K562 (cell line): ENCODE measurements around the gene MT1E. TPM values are rescaled to one million over a fixed set of nuclear protein-coding genes. Genes with fewer than 3 reads are reported as not detected.

ENCODE experiments used
- ATAC-seq: fragments of 200-7000 bp; cut with Tn5 transposase; 3 replicates; pipeline ENCODE4 v1.9.1; 2020; ENCODE audit warnings: moderate library complexity
- BruUV-seq: library from RNA; stranded (reverse); fragments of 400-500 nt; replicated peaks from 2 replicates; lab custom pipeline; 2021; lab: Mats Ljungman, UMichigan
- CTCF ChIA-PET: fragments of 300-600 bp; formaldehyde crosslinking; extraction: SDS; loops from one replicate; lab custom pipeline; 2021; ENCODE audit warnings: low intra/inter-chr PET ratio; lab: Yijun Ruan, JAX
- POLR2A ChIA-PET: fragments of 300-600, 350-650 bp; sonication (Branson Sonifier 250); formaldehyde crosslinking; extraction: SDS; loops from one replicate; lab custom pipeline; 2021; ENCODE audit warnings: antibody characterized with exemption, inconsistent platforms; lab: Yijun Ruan, JAX
- DNase-seq, 4 experiments: peaks; one replicate each; pipeline versions ENCODE4 v3.0.0 to v3.0.0-alpha.2; 2011 to 2018; ENCODE audit warnings: low spot score in 3 of 4, mixed read lengths in 3 of 4; ENCODE audit errors: extremely low read depth in 1 of 4
- FAIRE-seq: peaks from 2 replicates; lab custom pipeline; 2011; peaks lifted over from hg19 to GRCh38; lab: Jason Lieb, UNC
- H2AFZ ChIP-seq: 2 replicates; pipeline ENCODE4 v1.6.0; 2011; ENCODE audit warnings: low read depth, low read length, control low read depth, inconsistent platforms
- H3K27ac ChIP-seq: fragments of 200-600 bp; 3 replicates; pipeline ENCODE4 v1.8.0; 2011; ENCODE audit warnings: low read depth, mild to moderate bottlenecking, control low read depth, inconsistent platforms, low read length, moderate library complexity, mixed read lengths; ENCODE audit errors: extremely low read depth
- H3K27me3 ChIP-seq, 2 experiments: fragments of 300-600 bp in 1 of 2; 2 replicates in 1 of 2; 3 replicates in 1 of 2; pipeline versions ENCODE4 v1.6.0 to v1.8.0; 2011; ENCODE audit warnings: inconsistent platforms in 2 of 2, low read length in 2 of 2, mild to moderate bottlenecking in 1 of 2, mixed read lengths in 1 of 2, moderate library complexity in 1 of 2; ENCODE audit not compliant: control insufficient read depth in 2 of 2, insufficient read depth in 2 of 2
- H3K36me3 ChIP-seq: fragments of 300-600 bp; 3 replicates; pipeline ENCODE4 v1.8.0; 2011; ENCODE audit warnings: mild to moderate bottlenecking, low read length, inconsistent platforms; ENCODE audit not compliant: control insufficient read depth, insufficient read depth
- H3K4me1 ChIP-seq, 2 experiments: fragments of 200-600 bp in 1 of 2; replicated peaks in 1 of 2; 2 replicates in 1 of 2; 3 replicates in 1 of 2; pipeline versions ENCODE4 v1.5.1 to v1.8.0; 2011; ENCODE audit warnings: inconsistent platforms in 2 of 2, low read length in 2 of 2, mild to moderate bottlenecking in 1 of 2, mixed read lengths in 1 of 2, moderate library complexity in 1 of 2; ENCODE audit not compliant: control insufficient read depth in 2 of 2, insufficient read depth in 2 of 2
- H3K4me2 ChIP-seq: 2 replicates; pipeline ENCODE4 v1.6.1; 2011; ENCODE audit warnings: low read length, control low read depth, inconsistent platforms, mixed read lengths; ENCODE audit not compliant: insufficient read depth
- H3K4me3 ChIP-seq: fragments of 200-600 bp; sonication (generic), shearing (Covaris generic); 2 replicates; pipeline ENCODE4 v1.5.1; 2016; ENCODE audit warnings: control low read depth, inconsistent platforms
- H3K79me2 ChIP-seq: fragments of 200-600 bp; 3 replicates; pipeline ENCODE4 v1.8.0; 2011; ENCODE audit warnings: low read length, inconsistent platforms; ENCODE audit not compliant: control insufficient read depth, insufficient read depth
- H3K9ac ChIP-seq, 2 experiments: 2 replicates each; pipeline versions ENCODE4 v1.6.0 to v1.6.1; 2011; ENCODE audit warnings: low read depth in 2 of 2, low read length in 2 of 2, control low read depth in 1 of 2, inconsistent platforms in 1 of 2, mild to moderate bottlenecking in 1 of 2, mixed read lengths in 1 of 2; ENCODE audit not compliant: insufficient read depth in 1 of 2
- H3K9me1 ChIP-seq: one replicate; pipeline ENCODE4 v1.6.0; 2011; ENCODE audit warnings: inconsistent platforms, mild to moderate bottlenecking, low read length, moderate library complexity; ENCODE audit not compliant: control insufficient read depth, insufficient read depth
- H3K9me3 ChIP-seq: replicated peaks from 2 replicates; pipeline ENCODE4 v1.5.1; 2011; ENCODE audit warnings: low read depth, low read length, inconsistent platforms; ENCODE audit not compliant: control insufficient read depth, insufficient read depth
- H4K20me1 ChIP-seq: replicated peaks from 2 replicates; pipeline ENCODE4 v1.6.1; 2011; ENCODE audit warnings: low read length, inconsistent platforms, mixed read lengths; ENCODE audit not compliant: control insufficient read depth, insufficient read depth
- ELF1 ChIP-seq: fragments of 200-800 bp; sonication (Bioruptor generic); IDR thresholded peaks from 2 replicates; pipeline ENCODE4 v1.6.1; 2016; ENCODE audit warnings: missing genetic modification characterization, missing compliant biosample characterization
- HNRNPLL ChIP-seq: fragments of 200-400 bp; formaldehyde crosslinking; IDR thresholded peaks from 2 replicates; pipeline ENCODE4 v1.6.1; 2017; ENCODE audit warnings: low read length, low read depth, mild to moderate bottlenecking; ENCODE audit not compliant: poor library complexity, severe bottlenecking
- MLLT1 ChIP-seq, 2 experiments: fragments of 450-650 bp; IDR thresholded peaks; 2 replicates each; pipeline ENCODE4 v1.6.1; 2016
- NBN ChIP-seq: fragments of 450-650 bp; IDR thresholded peaks from 2 replicates; pipeline ENCODE4 v1.6.1; 2016; ENCODE audit warnings: low read depth, mild to moderate bottlenecking
- PTBP1 ChIP-seq: fragments of 200-400 bp; formaldehyde crosslinking; IDR thresholded peaks from 2 replicates; pipeline ENCODE4 v1.6.1; 2017; ENCODE audit warnings: low read depth, low read length
- SETDB1 ChIP-seq: IDR thresholded peaks from one replicate; pipeline ENCODE4 v1.6.1; 2012; ENCODE audit warnings: low read length, control low read depth, inconsistent platforms
- SRSF1 ChIP-seq: fragments of 200-400 bp; formaldehyde crosslinking; IDR thresholded peaks from 2 replicates; pipeline ENCODE4 v1.6.1; 2017; ENCODE audit warnings: mild to moderate bottlenecking, low read depth, low read length, moderate library complexity
- ZBTB7A ChIP-seq: IDR thresholded peaks from 2 replicates; pipeline ENCODE4 v1.6.1; 2011; ENCODE audit warnings: low read depth, mild to moderate bottlenecking, low read length, moderate library complexity, borderline replicate concordance; ENCODE audit not compliant: control insufficient read depth
- ZHX1 ChIP-seq: fragments of 150-350 bp; conservative IDR thresholded peaks from 2 replicates; pipeline ENCODE4 v1.6.1; 2014; ENCODE audit warnings: low read length
- WGBS: fragments of 100-300 bp; shearing (Covaris generic); methylation state at CpG from one replicate; pipeline ENCODE4 v1.1.6; 2016; ENCODE audit warnings: low coverage, mixed read lengths; ENCODE audit not compliant: insufficient coverage; ENCODE audit errors: missing lambda C conversion rate; 5-methylcytosine and 5-hydroxymethylcytosine counted together
- in situ Hi-C: fragments of 300-500 bp; cut with MboI; formaldehyde crosslinking; loops from 4 replicates; pipeline ENCODE4 v1.15.0; 2018; ENCODE audit warnings: inconsistent platforms, mixed read lengths
- intact Hi-C: fragments of 100-400 bp; cut with micrococcal nuclease; formaldehyde crosslinking; loops from 2 replicates; pipeline ENCODE4 v1.14.2; 2022
- polyA plus RNA-seq, 8 experiments: library from polyadenylated mRNA; depleted of rRNA in 4 of 8; stranded (reverse) in 5 of 8; unstranded in 3 of 8; fragments of >200 nt; fragmentation: Nextera tagmentation in 2 of 8; fragmentation: Illumina TruSeq in 1 of 8; extraction: Ambion mirVana in 2 of 8; extraction: Trizol in 1 of 8; gene quantifications; 2 replicates each; pipeline versions ENCODE4 v1.2.1 to v1.2.3, GENCODE V29; 2011 to 2014; ENCODE audit warnings: inconsistent platforms in 1 of 8, missing spikeins in 1 of 8
- total RNA-seq, 7 experiments: library from RNA; depleted of rRNA in 6 of 7; stranded (reverse); fragments of >200 nt in 6 of 7; fragmentation: Illumina TruSeq in 2 of 7; extraction: Trizol in 2 of 7; gene quantifications; 2 replicates each; pipeline versions ENCODE4 v1.2.1 to v1.2.3, GENCODE V29; 2011 to 2021; ENCODE audit warnings: low replicate concordance in 1 of 7
- TF ChIP-seq, protein P1 (sequence below): sonication (generic); formaldehyde crosslinking; IDR thresholded peaks from 2 replicates; pipeline ENCODE4 v1.8.0; 2023; ENCODE audit warnings: mild to moderate bottlenecking, missing genetic modification reagents
- TF ChIP-seq, protein P2 (sequence below): sonication (generic); formaldehyde crosslinking; IDR thresholded peaks from 2 replicates; pipeline ENCODE4 v1.8.0; 2023; ENCODE audit warnings: mild to moderate bottlenecking, missing genetic modification reagents

Gene MT1E
- total and polyA plus RNA-seq, 9 of the 15 experiments (the other 6 are each of a cell fraction or from before 2014, with no cell fraction given): 0.29 to 0.81 (median 0.46) TPM; not detected in 3

GRCh38 chr16:56576585-56577299 lies 48.8 kb upstream of the MT1E start:
- BruUV-seq: no TSS peak
- no peaks in the 10 kb centered on the region for H3K79me2 ChIP-seq
- H3K36me3 ChIP-seq: no peaks in the 10 kb centered on the region
- no peak overlapping the region for H2AFZ ChIP-seq
- H3K9ac ChIP-seq: no peak overlapping the region
- peak; percentile 77 to 86 (median 84) for DNase-seq
- 0% methylated on average over 8 of the region's 8 CpGs for WGBS
- no peaks in the 10 kb centered on the region for H3K9me1 ChIP-seq
- no peak overlapping the region for H3K4me3 ChIP-seq
- in situ Hi-C loops: loop anchor here (5.0 kb wide), 1 partner anchor 126 kb away; no protein-coding TSS in a partner anchor
- peak; percentile 93 for FAIRE-seq
- H3K4me2 ChIP-seq: no peak overlapping the region
- no peaks in the 10 kb centered on the region for H3K4me1 ChIP-seq
- H3K9me3 ChIP-seq: 0 out of 2 replicates have a peak, but pooled peaks cover 2% of the 10 kb centered on the region
- peak; percentile 100 for ATAC-seq
- POLR2A ChIA-PET: interaction anchor here (0.7 to 1.1 kb wide), 2 partner anchors 11 to 1761 kb away, joined by 3 to 4 read pairs; no protein-coding TSS in a partner anchor
- H3K27ac ChIP-seq: no peak overlapping the region
- no peaks in the 10 kb centered on the region for H4K20me1 ChIP-seq
- intact Hi-C loops: loop anchor here (1.0 to 10.0 kb wide), 4 partner anchors 62 to 292 kb away; no protein-coding TSS in a partner anchor
- H3K27me3 ChIP-seq: peaks cover 2 to 10% of the 10 kb centered on the region in 2 experiments; a peak in 4 of 5 replicates
- CTCF ChIA-PET: interaction anchor here (0.6 to 2.1 kb wide), 5 partner anchors 27 to 213 kb away, joined by 3 to 26 read pairs (median 3); no protein-coding TSS in a partner anchor
- TF ChIP-seq PTBP1: no peak
- TF ChIP-seq, protein P1, sequence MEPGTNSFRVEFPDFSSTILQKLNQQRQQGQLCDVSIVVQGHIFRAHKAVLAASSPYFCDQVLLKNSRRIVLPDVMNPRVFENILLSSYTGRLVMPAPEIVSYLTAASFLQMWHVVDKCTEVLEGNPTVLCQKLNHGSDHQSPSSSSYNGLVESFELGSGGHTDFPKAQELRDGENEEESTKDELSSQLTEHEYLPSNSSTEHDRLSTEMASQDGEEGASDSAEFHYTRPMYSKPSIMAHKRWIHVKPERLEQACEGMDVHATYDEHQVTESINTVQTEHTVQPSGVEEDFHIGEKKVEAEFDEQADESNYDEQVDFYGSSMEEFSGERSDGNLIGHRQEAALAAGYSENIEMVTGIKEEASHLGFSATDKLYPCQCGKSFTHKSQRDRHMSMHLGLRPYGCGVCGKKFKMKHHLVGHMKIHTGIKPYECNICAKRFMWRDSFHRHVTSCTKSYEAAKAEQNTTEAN (CRISPR knock-in tag): no peak
- TF ChIP-seq SETDB1: no peak
- no peak for TF ChIP-seq SRSF1
- TF ChIP-seq ZBTB7A: no peak
- TF ChIP-seq ZHX1: no peak
- no peak for TF ChIP-seq ELF1 (tag)
- TF ChIP-seq HNRNPLL: no peak
- TF ChIP-seq, protein P2, sequence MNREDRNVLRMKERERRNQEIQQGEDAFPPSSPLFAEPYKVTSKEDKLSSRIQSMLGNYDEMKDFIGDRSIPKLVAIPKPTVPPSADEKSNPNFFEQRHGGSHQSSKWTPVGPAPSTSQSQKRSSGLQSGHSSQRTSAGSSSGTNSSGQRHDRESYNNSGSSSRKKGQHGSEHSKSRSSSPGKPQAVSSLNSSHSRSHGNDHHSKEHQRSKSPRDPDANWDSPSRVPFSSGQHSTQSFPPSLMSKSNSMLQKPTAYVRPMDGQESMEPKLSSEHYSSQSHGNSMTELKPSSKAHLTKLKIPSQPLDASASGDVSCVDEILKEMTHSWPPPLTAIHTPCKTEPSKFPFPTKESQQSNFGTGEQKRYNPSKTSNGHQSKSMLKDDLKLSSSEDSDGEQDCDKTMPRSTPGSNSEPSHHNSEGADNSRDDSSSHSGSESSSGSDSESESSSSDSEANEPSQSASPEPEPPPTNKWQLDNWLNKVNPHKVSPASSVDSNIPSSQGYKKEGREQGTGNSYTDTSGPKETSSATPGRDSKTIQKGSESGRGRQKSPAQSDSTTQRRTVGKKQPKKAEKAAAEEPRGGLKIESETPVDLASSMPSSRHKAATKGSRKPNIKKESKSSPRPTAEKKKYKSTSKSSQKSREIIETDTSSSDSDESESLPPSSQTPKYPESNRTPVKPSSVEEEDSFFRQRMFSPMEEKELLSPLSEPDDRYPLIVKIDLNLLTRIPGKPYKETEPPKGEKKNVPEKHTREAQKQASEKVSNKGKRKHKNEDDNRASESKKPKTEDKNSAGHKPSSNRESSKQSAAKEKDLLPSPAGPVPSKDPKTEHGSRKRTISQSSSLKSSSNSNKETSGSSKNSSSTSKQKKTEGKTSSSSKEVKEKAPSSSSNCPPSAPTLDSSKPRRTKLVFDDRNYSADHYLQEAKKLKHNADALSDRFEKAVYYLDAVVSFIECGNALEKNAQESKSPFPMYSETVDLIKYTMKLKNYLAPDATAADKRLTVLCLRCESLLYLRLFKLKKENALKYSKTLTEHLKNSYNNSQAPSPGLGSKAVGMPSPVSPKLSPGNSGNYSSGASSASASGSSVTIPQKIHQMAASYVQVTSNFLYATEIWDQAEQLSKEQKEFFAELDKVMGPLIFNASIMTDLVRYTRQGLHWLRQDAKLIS (CRISPR knock-in tag): no peak
- no peak for TF ChIP-seq NBN
- TF ChIP-seq MLLT1 (IDR thresholded peaks at IDR 0.05): no peak
